Renal cortex interstitium (tissue), 11 donors: ENCODE data around the gene STK32C. TPM values are rescaled to one million over a fixed set of nuclear protein-coding genes. Genes with fewer than 3 reads are reported as not detected.
"Not testable (repeated sequence)": the region's sequence is repeated elsewhere in the genome, so short reads cannot be mapped to it uniquely, and the experiment has no call there.

Experiments used
- DNase-seq, 11 donors: peaks; one replicate each; pipeline ENCODE4 v3.0.0-alpha.2; 2013; ENCODE audit warnings: low read depth in 9 of 11, low spot score in 4 of 11; ENCODE audit errors: extremely low read depth in 1 of 11
- polyA plus RNA-seq, 3 donors: library from polyadenylated mRNA; unstranded; fragments of 120-200 nt; gene quantifications; one replicate each; pipeline ENCODE4 v1.2.1, GENCODE V29; 2013; ENCODE audit not compliant: insufficient read length in 3 of 3

STK32C gene
- polyA plus RNA-seq, 3 donors, result 11.6 to 13.9 (median 12.9) TPM

DNA sequence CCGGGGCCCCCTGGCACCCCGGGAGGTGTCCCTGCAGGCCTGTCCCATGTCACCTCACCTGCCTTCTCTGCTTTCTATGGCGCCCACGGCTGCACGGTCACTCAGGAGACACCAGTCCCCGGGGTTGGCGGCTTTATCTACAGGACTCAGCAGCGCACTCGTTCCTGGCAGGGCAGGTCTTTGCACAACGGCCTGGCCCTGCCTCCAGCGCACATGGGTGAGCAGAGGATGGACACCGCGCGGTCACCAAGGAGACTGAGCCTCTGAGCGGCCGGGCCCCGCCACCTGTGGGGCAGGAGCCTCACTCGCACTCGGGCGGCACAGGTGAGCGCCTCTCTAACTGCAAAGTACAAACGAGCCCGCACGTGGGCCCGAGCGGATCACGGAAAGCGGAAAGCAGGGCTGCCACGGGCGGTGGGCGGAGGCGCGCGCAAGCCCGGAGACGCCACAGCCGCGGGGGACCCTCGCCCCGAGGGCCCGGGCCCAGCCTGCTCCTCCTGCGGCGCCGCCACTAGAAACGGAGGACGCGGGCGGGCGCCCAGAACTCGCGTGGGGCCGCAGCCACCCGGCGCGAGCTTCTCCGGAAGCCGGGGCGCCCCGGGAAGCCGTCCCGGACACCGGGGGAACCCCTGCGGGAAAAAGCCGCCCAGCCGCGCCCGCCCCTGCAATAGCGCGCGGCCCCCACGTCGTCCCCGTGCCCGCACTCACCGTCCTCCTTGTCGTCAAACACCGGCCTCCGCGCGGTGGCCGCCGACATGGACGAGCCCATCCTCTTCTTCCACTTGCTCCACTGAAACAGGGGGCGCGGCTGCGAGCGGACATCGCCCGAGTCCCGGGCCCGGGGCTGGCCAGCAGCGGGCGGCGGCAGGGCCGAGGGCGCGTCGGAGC is 642 bp downstream of the STK32C start:
- no peak for DNase-seq

DNA sequence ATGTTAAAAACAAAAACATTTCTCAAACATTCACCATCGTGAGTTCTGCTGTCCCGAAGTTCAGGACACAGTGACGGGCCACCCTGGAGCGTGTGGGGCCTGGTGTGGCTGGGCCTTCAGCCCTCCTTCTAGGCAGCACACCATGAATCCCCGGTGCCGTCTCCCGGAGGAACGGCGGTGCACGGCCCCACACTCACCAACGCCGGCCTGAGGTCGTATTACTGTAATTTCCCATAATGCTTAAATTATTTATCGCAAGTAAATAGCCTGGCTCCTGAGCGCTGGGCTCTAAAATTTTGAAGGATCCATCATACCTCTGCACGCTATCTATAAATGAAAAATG is 1.4 kb downstream of the STK32C start:
- DNase-seq, result no peak

DNA sequence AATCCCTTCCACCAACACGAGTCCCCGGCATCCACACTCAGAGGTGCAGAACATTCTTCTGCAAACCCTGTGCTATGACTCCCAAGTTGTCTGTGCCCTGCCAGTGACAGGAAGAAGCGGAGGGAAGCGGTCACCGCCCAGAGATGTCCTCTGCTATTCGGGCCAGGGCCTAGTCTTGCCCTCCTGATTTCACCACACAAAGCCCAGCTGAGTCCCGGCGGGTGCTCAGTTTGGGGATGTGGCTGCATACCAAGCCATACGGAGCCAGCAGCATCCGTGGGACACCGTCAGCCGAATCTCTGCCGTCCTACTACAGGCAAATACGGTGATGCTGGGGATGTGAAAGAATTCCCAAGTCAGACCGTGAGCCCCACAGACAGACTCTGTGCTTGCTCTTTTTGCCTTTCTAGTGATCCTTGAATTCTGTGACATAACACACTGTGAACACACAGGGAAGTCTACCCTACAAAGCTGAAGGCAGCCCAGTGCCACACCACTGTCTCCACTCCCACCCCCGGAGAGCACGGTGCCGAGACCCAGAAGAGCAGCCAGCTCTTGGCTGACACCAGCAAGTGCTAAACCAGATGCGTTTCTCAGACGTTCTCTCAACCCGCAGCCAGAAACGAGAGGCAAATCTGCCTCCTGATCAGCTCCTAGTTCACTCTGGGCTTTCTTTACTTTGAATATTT is 2.0 kb downstream of the STK32C start:
- no peak for DNase-seq

DNA sequence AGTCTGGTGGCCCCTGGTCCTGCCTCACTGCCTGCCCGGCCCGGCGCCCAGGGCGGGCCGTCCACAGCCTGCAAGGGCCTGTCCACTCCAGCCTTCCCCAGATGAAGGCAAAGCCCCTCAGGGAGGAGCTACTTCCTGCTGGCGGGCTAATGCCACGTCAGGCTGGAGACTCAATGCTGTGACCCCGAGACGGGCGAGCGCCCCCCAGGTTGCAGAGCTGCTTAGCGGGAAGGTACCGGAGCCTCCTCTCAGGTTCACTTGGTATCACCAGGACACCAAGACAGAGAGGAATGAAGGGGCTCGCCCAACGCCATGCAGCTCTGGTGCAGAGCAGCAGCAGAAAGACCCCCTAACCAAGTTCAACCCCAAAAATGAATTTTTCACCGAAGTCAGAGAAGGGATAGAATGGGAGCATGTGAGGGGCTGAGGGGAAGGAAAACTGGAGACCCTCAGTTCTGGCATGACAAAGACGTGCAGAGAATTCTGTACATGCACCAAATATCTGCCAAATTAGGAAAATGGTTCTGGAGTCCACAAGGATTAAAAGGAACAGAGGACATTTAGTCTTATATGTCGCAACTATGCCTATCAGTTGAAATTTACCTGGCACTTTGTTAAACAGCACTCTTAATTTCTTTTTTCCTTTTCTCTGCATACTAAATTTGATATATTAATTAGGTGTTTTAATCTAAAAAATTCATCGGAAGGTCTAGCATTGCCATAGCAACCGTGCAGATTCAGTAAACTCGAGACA is 2.8 kb downstream of the STK32C start:
- DNase-seq, result no peak

DNA sequence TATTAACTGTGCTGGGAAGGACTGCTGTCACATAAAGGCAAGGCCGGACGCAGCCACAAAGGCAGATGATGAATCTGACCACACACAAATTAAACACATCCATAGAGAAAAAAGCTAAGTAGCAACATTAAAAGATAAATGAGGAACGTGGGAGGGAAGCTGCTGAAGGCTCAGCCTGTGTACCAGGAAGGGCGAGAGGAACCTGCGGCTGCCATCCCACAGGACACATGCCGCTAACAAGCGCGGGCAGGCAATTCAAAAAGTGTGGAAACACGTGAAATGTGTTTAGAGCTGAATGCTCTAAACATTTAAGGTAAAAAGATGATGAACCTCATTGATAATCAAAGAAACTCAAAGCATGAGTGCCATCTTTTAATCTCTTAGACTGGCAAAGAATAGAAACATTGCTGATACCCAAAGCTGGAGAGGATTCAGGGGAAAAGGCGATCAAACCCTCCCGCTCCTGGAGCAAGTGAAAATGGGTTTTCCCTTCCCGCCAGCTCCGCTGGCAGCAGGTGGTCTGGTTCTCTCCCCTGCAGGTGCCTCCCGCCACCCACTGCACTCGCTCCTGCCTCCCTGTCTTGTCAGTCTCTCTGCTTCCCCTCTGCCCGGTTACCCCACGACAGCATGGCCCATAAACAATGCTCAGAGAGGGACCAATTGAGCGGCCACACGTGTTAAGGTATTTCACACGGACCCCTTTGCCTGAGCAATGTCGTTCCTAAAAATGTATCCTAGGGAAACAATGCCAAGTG is 4.2 kb downstream of the STK32C start:
- DNase-seq, result no peak

DNA sequence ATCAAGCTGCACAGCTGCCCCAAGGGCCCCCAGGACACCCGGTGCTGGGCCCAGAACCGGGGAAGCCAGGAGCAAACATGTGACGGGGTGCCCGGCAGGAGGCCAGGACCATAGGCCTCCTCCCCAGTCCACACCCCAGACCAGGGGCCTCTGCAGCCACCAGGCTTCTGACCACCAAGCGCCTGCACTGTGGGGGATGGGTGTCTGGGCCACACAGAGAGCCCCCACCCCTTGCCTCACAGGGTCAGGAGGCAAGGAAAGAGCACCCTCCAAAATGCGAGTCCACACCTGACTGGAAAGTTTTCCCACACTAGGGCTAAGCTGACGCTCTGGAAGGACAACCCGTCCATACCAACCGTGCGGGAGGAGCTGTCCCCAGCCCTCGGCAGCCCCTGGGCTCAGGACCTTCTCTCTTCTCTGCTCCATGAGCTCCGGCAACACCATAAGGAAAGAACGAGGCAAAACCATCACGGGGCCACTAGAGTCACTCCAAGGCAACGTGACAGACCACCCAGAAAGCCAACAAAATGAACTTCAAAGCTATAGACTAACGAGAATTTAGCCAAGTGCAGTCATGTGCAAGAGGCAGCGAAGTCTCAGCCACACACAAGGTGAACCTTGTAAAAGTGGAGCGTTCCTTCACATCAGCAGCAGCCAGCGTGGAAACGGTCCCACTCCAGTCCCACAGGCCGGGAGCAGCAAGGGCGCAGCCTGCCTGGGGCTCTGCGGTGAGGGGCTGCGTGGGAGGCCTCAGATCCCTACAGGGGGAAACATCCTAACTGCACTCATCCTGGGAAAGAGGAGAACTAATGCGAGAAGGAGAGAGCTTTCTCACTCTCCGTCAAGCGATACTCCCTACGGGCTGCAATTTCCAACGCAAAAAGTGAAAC is 5.1 kb downstream of the STK32C start:
- DNase-seq, result no peak

DNA sequence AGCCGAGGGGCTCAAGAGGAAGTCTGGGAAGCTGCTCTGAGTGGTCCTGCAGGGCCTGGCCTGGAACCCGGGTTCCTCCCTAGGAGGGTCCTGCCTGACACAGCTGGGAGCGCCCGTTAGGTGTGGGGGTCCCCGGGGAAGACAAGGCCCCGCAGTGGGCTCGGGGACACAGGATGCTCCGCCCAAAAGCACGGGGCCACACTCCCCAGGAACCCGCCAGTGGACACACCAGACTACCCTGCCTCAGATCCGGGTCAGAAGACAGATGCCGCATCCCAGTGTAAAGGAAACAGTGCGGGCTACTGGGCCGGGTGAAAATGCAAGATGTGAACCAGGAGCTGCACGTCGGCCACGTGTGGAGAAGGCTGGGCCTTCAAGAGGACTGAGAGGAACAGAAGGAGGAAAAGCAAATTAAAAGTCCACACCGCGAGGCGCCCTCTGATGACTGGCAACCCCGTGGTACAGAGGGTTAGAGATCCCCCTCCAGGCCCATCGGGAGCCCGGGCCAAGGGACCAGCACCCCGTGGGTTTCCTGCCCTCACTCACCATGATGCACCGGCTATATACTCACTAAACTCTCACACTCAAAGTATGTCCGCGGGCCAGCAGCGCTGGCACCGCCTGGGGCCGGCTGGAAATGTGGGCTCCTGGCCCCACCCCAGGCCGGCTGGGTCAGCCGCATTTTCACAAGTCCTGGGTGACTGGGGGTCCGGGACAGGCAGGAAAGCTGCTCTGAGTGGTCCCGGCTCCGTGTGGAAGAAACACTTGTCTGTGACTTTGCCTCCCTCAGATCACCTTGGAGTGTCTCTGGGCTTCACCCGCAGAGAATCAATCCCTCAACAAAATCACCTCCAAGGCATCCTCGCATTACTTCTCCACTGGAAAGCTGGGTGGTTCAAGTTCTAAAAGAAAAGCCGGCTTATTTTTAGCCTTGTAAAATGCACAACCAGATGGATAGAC is 6.1 kb downstream of the STK32C start:
- DNase-seq, result no peak

DNA sequence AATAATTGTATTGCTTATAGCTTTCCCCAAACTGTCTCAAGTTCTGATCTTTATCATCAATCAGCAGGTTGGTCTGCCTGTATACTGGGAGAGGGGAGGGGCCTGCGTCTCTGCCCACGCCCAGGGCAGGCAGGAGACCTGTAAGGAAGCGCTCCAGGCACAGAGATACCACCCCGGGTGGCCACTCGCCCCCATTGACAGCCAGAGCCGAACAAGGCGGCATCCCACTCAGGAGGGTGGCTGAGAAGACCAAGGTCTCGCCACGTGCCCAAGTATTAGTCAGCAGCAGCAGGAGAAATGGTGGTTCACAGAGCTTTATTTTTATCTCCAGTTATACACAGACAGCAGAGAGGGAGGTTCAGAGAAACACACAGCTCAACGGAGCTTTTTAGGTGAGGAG is 7.2 kb downstream of the STK32C start:
- DNase-seq, result no peak

DNA sequence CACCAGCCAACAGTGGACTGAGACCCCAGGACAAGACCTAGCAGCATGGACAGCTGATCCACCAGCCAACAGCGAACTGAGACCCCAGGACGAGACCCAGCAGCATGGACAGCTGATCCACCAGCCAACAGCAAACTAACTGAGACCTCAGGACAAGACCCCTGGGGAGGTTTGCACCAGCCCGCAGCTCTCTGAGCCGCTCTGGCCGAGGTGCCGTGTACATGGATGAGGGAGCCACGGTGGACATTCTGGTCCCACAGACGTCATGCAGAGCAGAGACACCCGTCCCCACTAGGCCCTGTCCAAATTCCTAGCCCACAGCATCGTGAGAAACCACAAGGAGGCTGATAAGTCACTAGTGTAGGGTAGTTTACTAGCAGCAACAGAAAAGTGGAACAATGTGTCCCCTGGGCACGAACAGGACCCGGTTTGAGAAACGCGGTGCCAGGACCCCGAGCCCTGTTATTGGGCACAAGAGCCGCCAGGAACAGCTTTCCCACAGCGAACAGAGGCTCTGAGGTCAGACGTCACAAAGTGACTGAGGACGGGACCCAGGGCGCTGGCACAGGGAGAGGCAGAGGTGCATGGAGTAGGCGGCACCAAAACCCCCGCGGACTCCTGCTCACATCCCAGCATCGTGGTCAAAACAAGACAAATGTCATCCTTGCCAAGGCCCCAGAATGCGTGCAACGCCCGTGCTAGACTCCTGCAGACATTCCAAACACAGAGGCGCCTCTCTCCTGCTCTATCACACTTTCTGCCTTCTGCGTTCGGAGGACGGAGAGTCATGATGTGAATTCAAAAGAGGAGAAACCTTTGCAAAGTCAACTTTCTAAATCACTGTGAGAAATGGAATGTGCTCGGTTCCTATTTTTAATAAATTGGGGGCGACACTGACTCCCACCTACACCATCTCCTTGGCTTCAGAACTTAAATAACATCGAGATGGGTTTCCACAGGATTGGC is 8.1 kb downstream of the STK32C start:
- no peak for DNase-seq

DNA sequence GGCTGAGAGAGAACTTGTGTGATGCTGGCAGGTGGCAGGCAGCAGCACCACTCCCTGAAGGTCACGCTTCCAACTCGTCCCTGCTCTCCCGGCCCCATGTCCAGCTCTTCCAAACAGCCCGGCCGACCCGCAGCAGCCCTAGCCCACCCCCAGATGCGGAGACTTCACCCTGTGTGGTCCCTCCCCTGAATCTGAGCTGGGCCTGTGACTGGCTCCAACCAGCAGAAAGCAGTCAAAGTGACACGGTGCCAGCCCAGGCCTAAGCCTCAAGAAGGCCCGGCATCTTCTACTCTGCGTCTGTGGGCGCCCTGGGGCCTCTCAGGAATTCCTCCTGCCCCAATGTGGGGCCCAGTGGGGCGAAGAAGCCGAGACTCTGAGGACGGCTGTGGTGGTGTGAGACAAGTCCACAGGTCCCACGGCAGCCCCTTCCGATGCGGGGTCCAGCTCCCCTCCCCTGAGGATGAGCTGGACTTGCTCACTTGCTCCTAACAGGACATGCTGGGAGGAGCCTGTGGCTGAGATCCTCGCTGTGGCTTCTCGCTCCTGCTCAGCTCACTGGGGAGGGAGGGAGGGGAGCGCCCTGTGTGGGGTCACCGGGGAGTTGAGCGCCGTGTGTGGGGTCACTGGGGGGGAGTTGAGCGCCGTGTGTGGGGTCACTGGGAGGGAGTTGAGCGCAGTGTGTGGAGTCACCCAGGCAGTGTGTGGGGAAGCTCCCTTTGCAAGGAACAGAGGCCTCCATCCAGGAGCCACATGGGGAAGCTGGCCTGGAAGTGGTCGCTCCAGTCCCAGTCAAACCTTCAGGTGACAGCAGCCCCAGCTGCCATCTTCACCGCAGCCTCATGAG is 9.5 kb downstream of the STK32C start:
- no peak for DNase-seq

DNA sequence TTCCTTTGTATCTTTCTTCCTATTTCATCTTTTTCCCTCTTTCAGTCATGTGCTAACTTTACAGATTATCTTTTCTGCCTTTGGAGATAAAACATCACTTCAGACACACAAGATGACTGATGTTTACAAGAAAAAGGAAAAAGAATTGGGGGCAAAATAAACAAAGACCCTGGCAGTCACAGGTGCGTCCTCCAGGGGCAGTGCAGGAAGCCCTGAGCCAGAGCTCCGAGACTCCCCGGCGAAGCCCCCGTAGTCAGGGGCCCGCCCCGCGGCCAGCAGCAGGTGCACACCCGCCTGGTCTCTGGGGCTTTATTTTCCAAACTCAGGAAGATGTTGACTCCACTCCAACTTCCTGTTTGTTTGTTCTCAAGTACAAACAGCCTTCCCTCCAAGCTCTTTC is 10.2 kb downstream of the STK32C start:
- DNase-seq, result no peak

DNA sequence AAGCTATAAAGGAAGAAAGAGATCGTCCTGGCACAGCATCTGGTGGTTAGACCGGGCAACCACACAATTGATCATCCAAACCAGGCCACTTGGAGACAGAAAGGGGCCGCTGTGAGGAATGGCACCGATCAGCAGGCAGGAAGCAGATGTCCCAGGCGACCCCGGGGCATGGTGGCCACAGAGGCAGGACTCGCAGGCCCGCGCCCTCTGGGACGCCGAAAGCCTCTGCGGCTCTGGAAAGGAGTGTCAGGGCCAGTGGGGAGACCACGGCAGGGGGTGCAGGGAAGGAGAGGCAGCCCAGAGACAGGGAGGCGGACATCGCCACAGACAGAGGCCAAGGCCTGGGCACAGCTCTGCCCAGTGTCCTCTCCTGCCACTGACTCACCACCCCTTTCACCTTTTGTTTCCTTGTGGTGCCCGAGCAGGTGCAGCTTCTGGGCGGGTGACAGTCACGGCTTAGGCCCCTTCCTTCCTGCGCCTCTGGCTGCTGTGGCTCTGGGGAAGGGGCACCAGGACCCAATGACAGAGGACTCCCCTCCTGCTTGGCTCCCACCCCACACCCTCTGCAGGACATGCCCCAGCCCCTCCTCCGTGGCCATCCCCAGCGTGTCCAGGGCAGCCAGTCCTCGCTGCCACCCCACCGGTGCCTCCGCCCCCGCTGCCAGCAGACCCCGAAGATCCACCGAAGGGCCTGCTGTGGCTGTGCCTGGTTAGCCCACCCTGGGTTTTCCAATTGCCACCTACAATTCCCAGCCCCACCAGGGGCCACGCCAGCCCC is 10.9 kb downstream of the STK32C start:
- no peak for DNase-seq

DNA sequence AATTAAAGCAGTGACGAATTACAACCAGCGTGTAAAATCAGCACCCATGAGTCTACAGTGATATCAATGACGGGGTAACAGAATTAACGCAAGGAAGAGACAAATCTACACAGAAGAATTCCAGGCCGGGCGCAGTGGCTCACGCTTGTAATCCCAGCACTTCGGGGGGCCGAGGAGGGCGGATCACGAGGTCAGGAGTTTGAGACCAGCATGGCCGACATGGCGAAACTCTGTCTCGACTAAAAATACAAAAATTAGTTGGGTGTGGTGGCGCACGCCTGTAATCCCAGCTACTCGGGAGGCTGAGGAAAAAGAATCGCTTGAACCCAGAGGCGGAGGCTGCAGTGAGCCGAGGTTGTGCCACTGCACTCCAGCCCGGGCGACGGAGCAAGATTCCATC is 12.3 kb downstream of the STK32C start:
- DNase-seq, result not testable (repeated sequence)

DNA sequence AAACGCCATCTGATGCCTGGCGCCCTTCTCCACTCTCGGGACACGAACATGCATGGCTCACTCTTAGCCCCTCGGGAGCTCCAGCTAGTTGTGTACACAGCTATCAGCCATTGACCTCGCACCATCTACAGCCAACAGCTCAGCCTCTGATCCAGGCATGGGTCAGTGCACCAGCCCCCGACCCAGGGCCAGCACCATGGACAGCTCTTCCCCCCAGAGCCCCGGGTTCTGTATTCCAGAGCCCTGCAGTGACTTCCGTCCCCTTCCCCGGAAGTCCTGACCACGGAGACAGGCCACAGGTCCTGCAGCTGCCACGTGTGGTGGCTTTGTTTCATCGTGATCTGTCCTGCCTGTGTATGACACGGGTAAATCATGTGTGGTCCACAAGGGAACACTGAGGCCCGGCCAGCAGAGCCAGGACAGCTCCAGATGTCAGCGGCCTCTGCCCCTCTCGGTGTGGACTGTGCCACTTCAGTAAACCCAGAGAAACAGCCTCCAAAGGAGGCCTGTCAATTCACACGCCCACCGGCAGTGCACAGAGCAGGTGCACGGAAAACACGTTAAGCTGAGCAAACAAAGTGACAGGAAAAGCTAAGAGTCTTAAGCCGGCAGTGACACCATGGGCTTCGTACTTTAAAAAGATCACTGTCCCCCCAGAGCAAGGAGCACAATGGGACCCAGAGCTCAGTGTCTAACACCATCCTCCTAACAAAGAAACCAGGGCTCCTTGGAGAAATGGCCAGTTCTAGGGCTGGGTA is 13.0 kb downstream of the STK32C start:
- no peak for DNase-seq
